Spleen (tissue), 13 donors: ENCODE data around the gene METTL25. TPM values are rescaled to one million over a fixed set of nuclear protein-coding genes. Genes with fewer than 3 reads are reported as not detected.

Experiments used
- DNase-seq: peaks from one replicate; pipeline ENCODE4 v3.0.0-alpha.2; 2020
- H3K27ac ChIP-seq, 8 donors: fragments of 200-600 bp; sonication (generic) in 7 of 8; 1 replicate in 4 of 8; 2 replicates in 4 of 8; pipeline versions ENCODE4 v1.5.0 to v1.8.0; 2016 to 2021; ENCODE audit warnings: inconsistent platforms in 4 of 8, mild to moderate bottlenecking in 4 of 8, moderate library complexity in 1 of 8
- H3K27me3 ChIP-seq, 7 donors: fragments of 200-600 bp; sonication (generic) in 6 of 7; replicated peaks in 1 of 7; 1 replicate in 4 of 7; 2 replicates in 3 of 7; pipeline versions ENCODE4 v1.5.0 to v1.8.0; 2016 to 2021; ENCODE audit warnings: inconsistent platforms in 3 of 7, mild to moderate bottlenecking in 1 of 7
- H3K36me3 ChIP-seq, 6 donors: fragments of 200-600 bp; sonication (generic) in 5 of 6; 1 replicate in 4 of 6; 2 replicates in 2 of 6; pipeline versions ENCODE4 v1.5.0 to v1.8.0; 2016 to 2021; ENCODE audit warnings: inconsistent platforms in 2 of 6
- H3K4me1 ChIP-seq, 6 donors: fragments of 200-600 bp; sonication (generic) in 5 of 6; 1 replicate in 3 of 6; 2 replicates in 3 of 6; pipeline versions ENCODE4 v1.5.0 to v1.8.0; 2016 to 2021; ENCODE audit warnings: inconsistent platforms in 3 of 6
- H3K4me3 ChIP-seq, 8 donors: fragments of 200-600 bp; sonication (generic) in 7 of 8; 1 replicate in 4 of 8; 2 replicates in 4 of 8; pipeline versions ENCODE4 v1.5.0 to v1.8.0; 2016 to 2021; ENCODE audit warnings: inconsistent platforms in 4 of 8, mild to moderate bottlenecking in 4 of 8, moderate library complexity in 2 of 8
- H3K9me3 ChIP-seq, 8 donors: fragments of 200-600 bp; sonication (generic) in 7 of 8; 1 replicate in 4 of 8; 2 replicates in 4 of 8; pipeline versions ENCODE4 v1.5.0 to v1.8.0; 2016 to 2021; ENCODE audit warnings: inconsistent platforms in 4 of 8
- POLR2A ChIP-seq, 3 donors: fragments of 450-650 bp; IDR thresholded peaks; one replicate each; pipeline ENCODE4 v1.5.1; 2017; ENCODE audit warnings: antibody characterized with exemption in 3 of 3, mild to moderate bottlenecking in 1 of 3
- POLR2AphosphoS5 ChIP-seq, 3 donors: sonication (generic); formaldehyde crosslinking; IDR thresholded peaks; one replicate each; pipeline ENCODE4 v1.5.1; 2017; ENCODE audit warnings: antibody characterized with exemption in 3 of 3
- WGBS, 5 donors: extraction: QIAGEN DNeasy Blood & Tissue Kit in 3 of 5; methylation state at CpG; one replicate each; pipeline versions ENCODE4 v1.1.5 to v1.1.7; 2013 to 2018; 5-methylcytosine and 5-hydroxymethylcytosine counted together
- intact Hi-C: fragments of 100-400 bp; cut with DNase I; formaldehyde crosslinking; loops from one replicate; pipeline ENCODE4 v1.15.0; 2023; ENCODE audit warnings: low total_unique reads
- long read RNA-seq, 2 donors: transcript quantifications; one replicate each; lab custom pipeline, GENCODE V29; 2026
- polyA plus RNA-seq, 3 donors: library from polyadenylated mRNA; stranded (reverse); fragments of 200-250 nt; gene quantifications; one replicate each; pipeline ENCODE4 v1.2.1, GENCODE V29; 2013
- total RNA-seq, 7 donors: library from RNA; depleted of rRNA in 3 of 7; stranded (reverse); fragments of >200 nt in 3 of 7; fragmentation: NEBNext Ultra II Directional in 4 of 7; extraction: Animal tissue kit (Norgen Biotek cat#: 25700) in 4 of 7; gene quantifications; one replicate each; pipeline versions ENCODE4 v1.1.0 to v1.2.1, GENCODE V29; 2016 to 2021
- TF ChIP-seq, protein P1 (sequence below), 11 experiments: fragments of 200-600 bp in 7 of 11; fragments of 450-650 bp in 4 of 11; sonication (generic) in 4 of 11; IDR thresholded peaks in 8 of 11; conservative IDR thresholded peaks in 3 of 11; 1 replicate in 7 of 11; 2 replicates in 4 of 11; pipeline versions ENCODE4 v1.4.0 to v1.8.0; 2016 to 2021; ENCODE audit warnings: antibody characterized with exemption in 11 of 11, inconsistent platforms in 4 of 11, mild to moderate bottlenecking in 1 of 11
- donor health status: healthy with polysubstance abuse.
- donor health status: DM: no; HTN: no; CAD: no; lungs with moderate emphysema.
- donor health status: DM: no; HTN: no; CAD: no.
- donor health status: Bipolar disorder and iron deficiency.
- donor health status: healthy.
- donor health status: DM: no; HTN: no; CAD: no.
- donor health status: DM: yes; HTN: yes; CAD: no.

Gene METTL25
- total RNA-seq (10 to 100 TPM; 17.1 to 21.1 (median 18.2) TPM), polyA plus RNA-seq (1 to 10 TPM; 6.2 to 9.6 (median 9.3) TPM)
- long read RNA-seq, donor 1 = 0 reads
- long read RNA-seq, donor 2, partial matches to known transcripts = 11 of 12 reads
- long read RNA-seq, donor 2, other reads (novel, unspliced or antisense) = 0 of 12 reads

DNA sequence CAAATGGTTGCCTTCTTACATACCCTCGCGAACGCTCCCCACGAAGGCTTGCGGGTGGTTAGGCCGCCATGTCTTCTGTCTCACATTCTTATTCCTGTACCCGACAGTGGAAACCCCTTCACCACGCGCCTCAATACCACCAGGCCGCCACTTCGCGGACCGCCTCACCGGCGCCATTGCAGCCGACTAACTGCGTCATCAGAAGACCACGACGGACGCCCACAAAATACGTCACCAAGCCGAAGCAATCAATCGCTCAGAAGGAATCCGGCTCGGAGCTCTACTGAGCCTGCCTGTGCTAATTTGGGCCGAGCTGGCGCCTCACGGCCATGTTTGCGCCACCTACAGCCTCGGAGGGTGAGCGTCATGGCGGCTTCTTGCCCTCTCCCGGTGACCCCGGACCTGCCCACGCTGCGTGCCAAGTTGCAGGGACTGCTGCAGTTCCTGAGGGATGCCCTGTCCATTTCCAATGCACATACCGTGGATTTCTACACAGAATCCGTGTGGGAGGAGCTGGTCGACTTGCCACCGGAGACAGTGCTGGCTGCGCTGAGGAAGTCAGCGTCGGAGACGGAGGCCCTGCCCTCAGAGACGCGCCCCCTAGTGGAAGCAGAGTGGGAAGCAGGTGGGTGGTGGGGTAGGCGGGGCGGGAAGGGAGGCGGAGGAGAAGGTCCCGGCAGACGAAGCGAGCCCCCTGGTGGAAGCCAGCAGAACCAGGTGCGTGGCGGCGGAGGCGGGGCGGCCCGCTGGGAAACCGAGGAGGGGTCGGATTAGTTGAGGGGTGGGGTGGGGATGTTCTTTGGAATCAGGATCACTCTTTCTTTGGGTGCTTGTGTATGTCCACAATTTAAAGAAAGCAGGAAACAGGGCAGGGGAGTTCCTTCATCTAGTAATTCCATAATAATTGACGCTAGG, at the start of gene METTL25, which contains the start of gene CCDC59:
Gene METTL25, plus strand, starts transcription at position 330 of the 915 bp plus-strand sequence. Its CDS starts 37 bp downstream, at position 367.
Gene CCDC59, minus strand, starts transcription at position 188 of the 915 bp plus-strand sequence. Its CDS starts 11 bp downstream, at position 177.
- H3K27me3 ChIP-seq = no peaks in the 10 kb centered on the region
- H3K4me1 ChIP-seq = peaks cover 26 to 71% (median 51%) of the 10 kb centered on the region in 6 donors
- H3K4me3 ChIP-seq = peak within 1 kb of the TSS; percentile 72 to 95 (median 86)
- peaks cover 0 to 50% (median 29%) of the 10 kb centered on the region in 6 donors for H3K36me3 ChIP-seq
- TF ChIP-seq, protein P1, sequence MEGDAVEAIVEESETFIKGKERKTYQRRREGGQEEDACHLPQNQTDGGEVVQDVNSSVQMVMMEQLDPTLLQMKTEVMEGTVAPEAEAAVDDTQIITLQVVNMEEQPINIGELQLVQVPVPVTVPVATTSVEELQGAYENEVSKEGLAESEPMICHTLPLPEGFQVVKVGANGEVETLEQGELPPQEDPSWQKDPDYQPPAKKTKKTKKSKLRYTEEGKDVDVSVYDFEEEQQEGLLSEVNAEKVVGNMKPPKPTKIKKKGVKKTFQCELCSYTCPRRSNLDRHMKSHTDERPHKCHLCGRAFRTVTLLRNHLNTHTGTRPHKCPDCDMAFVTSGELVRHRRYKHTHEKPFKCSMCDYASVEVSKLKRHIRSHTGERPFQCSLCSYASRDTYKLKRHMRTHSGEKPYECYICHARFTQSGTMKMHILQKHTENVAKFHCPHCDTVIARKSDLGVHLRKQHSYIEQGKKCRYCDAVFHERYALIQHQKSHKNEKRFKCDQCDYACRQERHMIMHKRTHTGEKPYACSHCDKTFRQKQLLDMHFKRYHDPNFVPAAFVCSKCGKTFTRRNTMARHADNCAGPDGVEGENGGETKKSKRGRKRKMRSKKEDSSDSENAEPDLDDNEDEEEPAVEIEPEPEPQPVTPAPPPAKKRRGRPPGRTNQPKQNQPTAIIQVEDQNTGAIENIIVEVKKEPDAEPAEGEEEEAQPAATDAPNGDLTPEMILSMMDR (IDR thresholded peaks at IDR 0.05 in 8 of 11, conservative IDR thresholded peaks at IDR 0.05 in 3 of 11) = peak in 10 of 11 experiments; percentile 96 to 100 (median 99)
- TF ChIP-seq POLR2AphosphoS5 (IDR thresholded peaks at IDR 0.05) (peak; percentile 96 to 98 (median 97)), POLR2A (IDR thresholded peaks at IDR 0.05) (peak; percentile 22 to 56 (median 27))
- 0 to 1% (median 0%) methylated on average over 44 to 61 of the region's 61 CpGs for WGBS, 5 donors
- DNase-seq = peak; percentile 99
- intact Hi-C loops = loop anchor here (10.0 kb wide), 1 partner anchor 326 kb away; the partner anchor contains the start of gene TMTC2
- H3K9me3 ChIP-seq = no peaks in the 10 kb centered on the region
- peak within 1 kb of the TSS; percentile 94 to 98 (median 96) for H3K27ac ChIP-seq

GRCh38 chr12:82314406-82314892, 43.9 kb upstream of the METTL25 start:
- 46 to 63% (median 53%) methylated on average over 7 to 8 of the region's 8 CpGs for WGBS, 5 donors
- TF ChIP-seq POLR2A (IDR thresholded peaks at IDR 0.05) (no peak), POLR2AphosphoS5 (IDR thresholded peaks at IDR 0.05) (no peak)
- TF ChIP-seq, protein P1 (IDR thresholded peaks at IDR 0.05 in 8 of 11, conservative IDR thresholded peaks at IDR 0.05 in 3 of 11) = no peak
- no peaks in the 10 kb centered on the region for H3K36me3 ChIP-seq
- H3K27me3 ChIP-seq = peaks cover 0 to 4% (median 0%) of the 10 kb centered on the region in 7 donors
- H3K9me3 ChIP-seq = peaks cover 0 to 11% (median 5%) of the 10 kb centered on the region in 8 donors
- no peak overlapping the region for H3K4me3 ChIP-seq
- DNase-seq = no peak
- H3K27ac ChIP-seq = no peak overlapping the region
- intact Hi-C loops = no loop called here
- no peaks in the 10 kb centered on the region for H3K4me1 ChIP-seq

GRCh38 chr12:82319276-82319675, 39.1 kb upstream of the METTL25 start:
- Histone ChIP-seq H3K9me3 (no peaks in the 10 kb centered on the region), H3K4me1 (no peaks in the 10 kb centered on the region), H3K4me3 (no peak overlapping the region), H3K27ac (no peak overlapping the region), H3K36me3 (no peaks in the 10 kb centered on the region), H3K27me3 (peaks cover 0 to 4% (median 0%) of the 10 kb centered on the region in 7 donors)
- DNase-seq = no peak
- TF ChIP-seq POLR2AphosphoS5 (IDR thresholded peaks at IDR 0.05) (no peak), POLR2A (IDR thresholded peaks at IDR 0.05) (no peak)
- TF ChIP-seq, protein P1 (IDR thresholded peaks at IDR 0.05 in 8 of 11, conservative IDR thresholded peaks at IDR 0.05 in 3 of 11) = no peak
- intact Hi-C loops = no loop called here
- 49 to 83% (median 62%) methylated on average over 1 of the region's 1 CpG for WGBS, 5 donors
